ENCODE data around the gene CRYZL1. TPM values are rescaled to one million over a fixed set of nuclear protein-coding genes. Genes with fewer than 3 reads are reported as not detected.

Gene CRYZL1
- total and polyA plus RNA-seq, 2 of the 8 experiments (the other 6 are each of a cell fraction or from before 2014, with no cell fraction given), result 15.6 to 15.8 TPM

GRCh38 chr21:33562389-33562788 is 79.2 kb downstream of the CRYZL1 start (continued):
- TF ChIP-seq CBX8 (IDR thresholded peaks at IDR 0.05; ENCODE audit: borderline replicate concordance, low read depth, low read length) (no peak), EZH2 (IDR thresholded peaks at IDR 0.05; ENCODE audit: low read depth, low read length, severe bottlenecking) (no peak), BRCA1 (IDR thresholded peaks at IDR 0.05; ENCODE audit: low read depth, low read length) (no peak), SIX5 (IDR thresholded peaks at IDR 0.05; ENCODE audit: low read depth, low read length) (no peak), BCL11A (IDR thresholded peaks at IDR 0.05; ENCODE audit: low read depth in 2 of 2, low read length in 2 of 2) (no peak), TAF1 (IDR thresholded peaks at IDR 0.05; ENCODE audit: low read depth, low read length) (no peak), RAD21 (IDR thresholded peaks at IDR 0.05 in 1 of 2, conservative IDR thresholded peaks at IDR 0.05 in 1 of 2; ENCODE audit: low read depth in 2 of 2, low read length in 2 of 2) (no peak), CEBPB (IDR thresholded peaks at IDR 0.05; ENCODE audit: low read depth, low read length) (no peak), CREB1 (IDR thresholded peaks at IDR 0.05) (no peak), MAX (IDR thresholded peaks at IDR 0.05) (no peak), EGR1 (IDR thresholded peaks at IDR 0.05; ENCODE audit: borderline replicate concordance, low read depth, low read length) (no peak), E2F6 (IDR thresholded peaks at IDR 0.05) (no peak)

All from H1 (cell line).